Caco-2 (cell line): ENCODE data around the gene ISOC2. TPM values are rescaled to one million over a fixed set of nuclear protein-coding genes. Genes with fewer than 3 reads are reported as not detected.
A peak's percentile ranks its signal among the peaks of the same experiment; 100 is the strongest.
"Not testable (repeated sequence)": the region's sequence is repeated elsewhere in the genome, so short reads cannot be mapped to it uniquely, and the experiment has no call there.

Experiments
- BruUV-seq: library from RNA; stranded (reverse); fragments of 400-500 nt; replicated peaks from 2 replicates; lab custom pipeline; 2021; lab: Mats Ljungman, UMichigan
- CTCF ChIA-PET: fragments of 300-600 bp; sonication (Branson Sonifier 250); formaldehyde crosslinking; loops from one replicate; lab custom pipeline; 2022; ENCODE audit warnings: antibody characterized with exemption; lab: Charles Lee
- POLR2A ChIA-PET: fragments of 300-600 bp; sonication (Branson Sonifier 250); formaldehyde crosslinking; loops from one replicate; lab custom pipeline; 2022; ENCODE audit warnings: antibody characterized with exemption; lab: Charles Lee
- DNase-seq, 2 experiments: peaks; one replicate each; pipeline versions ENCODE4 v3.0.0 to v3.0.0-alpha.2; 2020 to 2022
- H3K27me3 ChIP-seq: replicated peaks from 2 replicates; pipeline ENCODE4 v1.6.0; 2011; ENCODE audit warnings: low read length; ENCODE audit not compliant: control insufficient read depth, insufficient read depth
- H3K36me3 ChIP-seq: 2 replicates; pipeline ENCODE4 v1.5.1; 2011; ENCODE audit warnings: low read length; ENCODE audit not compliant: control insufficient read depth, insufficient read depth
- H3K4me1 ChIP-seq: fragments of 250-450 bp; sonication (Bioruptor Pico); 2 replicates; pipeline ENCODE4 v1.5.1; 2020; ENCODE audit warnings: mild to moderate bottlenecking
- H3K4me3 ChIP-seq: 2 replicates; pipeline ENCODE4 v1.5.1; 2011; ENCODE audit warnings: low read depth, mild to moderate bottlenecking, control low read depth, low read length
- H3K9me3 ChIP-seq: fragments of 250-450 bp; sonication (Bioruptor Pico); 2 replicates; pipeline ENCODE4 v1.5.1; 2020; ENCODE audit warnings: mild to moderate bottlenecking, moderate library complexity
- H3K27ac Mint-ChIP-seq: one replicate; pipeline ENCODE4 v1.8.0; 2022; ENCODE audit warnings: mixed read lengths; ENCODE audit not compliant: unreplicated experiment
- H3K27me3 Mint-ChIP-seq: one replicate; pipeline ENCODE4 v1.8.0; 2022; ENCODE audit warnings: mixed read lengths; ENCODE audit not compliant: insufficient read depth, unreplicated experiment
- H3K36me3 Mint-ChIP-seq: one replicate; pipeline ENCODE4 v1.8.0; 2022; ENCODE audit warnings: mild to moderate bottlenecking, mixed read lengths; ENCODE audit not compliant: insufficient read depth, unreplicated experiment
- H3K4me1 Mint-ChIP-seq: one replicate; pipeline ENCODE4 v1.8.0; 2022; ENCODE audit warnings: low read depth, mixed read lengths; ENCODE audit not compliant: unreplicated experiment
- H3K4me3 Mint-ChIP-seq: one replicate; pipeline ENCODE4 v1.8.0; 2022; ENCODE audit warnings: mild to moderate bottlenecking, moderate library complexity, mixed read lengths; ENCODE audit not compliant: unreplicated experiment
- H3K9me3 Mint-ChIP-seq: one replicate; pipeline ENCODE4 v1.8.0; 2022; ENCODE audit warnings: mixed read lengths; ENCODE audit not compliant: unreplicated experiment
- CTCF ChIP-seq, 2 experiments: fragments of 200-600 bp in 1 of 2; IDR thresholded peaks; 1 replicate in 1 of 2; 2 replicates in 1 of 2; pipeline versions ENCODE4 v1.5.1 to v1.8.0; 2011 to 2022; ENCODE audit warnings: antibody characterized with exemption in 1 of 2, control low read depth in 1 of 2, inconsistent platforms in 1 of 2, low read depth in 1 of 2, low read length in 1 of 2, mild to moderate bottlenecking in 1 of 2, moderate library complexity in 1 of 2; ENCODE audit not compliant: insufficient read depth in 1 of 2, severe bottlenecking in 1 of 2, unreplicated experiment in 1 of 2
- intact Hi-C: fragments of 100-400 bp; cut with micrococcal nuclease; formaldehyde crosslinking; loops from one replicate; pipeline ENCODE4 v1.10.0; 2022; ENCODE audit not compliant: unreplicated experiment
- total RNA-seq: library from RNA; stranded (reverse); gene quantifications from 2 replicates; pipeline ENCODE4 v1.2.3, GENCODE V29; 2022

The ISOC2 gene
- total RNA-seq, 1 experiment from 2014 or later = 40.6 TPM

GRCh38 chr19:55410168-55410567 lies 51.3 kb downstream of the ISOC2 start:
- intact Hi-C loops = no loop called here
- BruUV-seq = no TSS peak
- no peak overlapping the region for H3K27ac Mint-ChIP-seq

DNA sequence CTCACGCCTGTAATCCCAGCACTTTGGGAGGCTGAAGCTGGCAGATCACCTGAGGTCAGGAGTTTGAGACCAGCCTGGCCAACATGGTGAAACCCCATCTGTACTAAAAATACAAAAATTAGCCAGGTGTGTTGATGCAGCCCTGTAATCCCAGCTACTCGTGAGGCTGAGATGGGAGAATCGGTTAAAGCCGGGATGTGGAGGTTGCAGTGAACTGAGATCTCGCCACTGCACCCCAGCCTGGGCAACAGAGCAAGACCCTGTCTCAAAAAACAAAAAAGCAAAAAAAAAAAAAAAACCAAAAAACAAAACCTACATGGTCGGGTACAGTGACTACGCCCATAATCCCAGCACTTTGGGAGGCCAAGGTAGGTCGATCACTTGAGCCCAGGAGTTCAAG lies 52.3 kb downstream of the ISOC2 start:
- Mint-ChIP-seq H3K36me3 (peaks cover 55% of the 10 kb centered on the region), H3K27ac (peak overlapping the region; percentile 69), H3K4me3 (peak overlapping the region; percentile 93), H3K4me1 (peaks cover 14% of the 10 kb centered on the region), H3K9me3 (peaks cover 11% of the 10 kb centered on the region)
- H3K27me3 Mint-ChIP-seq, BruUV-seq, H3K36me3 ChIP-seq, H3K27me3 ChIP-seq, CTCF ChIA-PET, H3K4me3 ChIP-seq, DNase-seq: not testable (repeated sequence)
- Histone ChIP-seq H3K9me3 (peaks cover 13% of the 10 kb centered on the region; the same call in 1 of the 2 replicates), H3K4me1 (peaks cover 18% of the 10 kb centered on the region)
- intact Hi-C loops = loop anchor here (10.0 kb wide), 1 partner anchor 96 kb away; no protein-coding TSS in a partner anchor
- POLR2A ChIA-PET = interaction anchor here (0.7 kb wide), 1 partner anchor 52 kb away, joined by 3 read pairs; the partner anchor contains the start of gene ISOC2

More at GRCh38 chr19:55410168-55410567, 51.3 kb downstream of the ISOC2 start:
- no peaks in the 10 kb centered on the region for H3K27me3 ChIP-seq
- peaks cover 18% of the 10 kb centered on the region for H3K4me1 ChIP-seq
- H3K9me3 Mint-ChIP-seq = peaks cover 11% of the 10 kb centered on the region
- H3K27me3 Mint-ChIP-seq = peaks cover 6% of the 10 kb centered on the region
- CTCF ChIA-PET = no interaction called here
- H3K4me3 ChIP-seq = no peak overlapping the region
- no peak for TF ChIP-seq CTCF (IDR thresholded peaks at IDR 0.05; ENCODE audit: insufficient read depth in 1 of 2, low read depth in 1 of 2, low read length in 1 of 2, severe bottlenecking in 1 of 2, unreplicated experiment in 1 of 2)
- H3K4me1 Mint-ChIP-seq = peaks cover 14% of the 10 kb centered on the region
- DNase-seq = no peak
- H3K36me3 Mint-ChIP-seq = peaks cover 45% of the 10 kb centered on the region
- H3K36me3 ChIP-seq = peaks cover 5% of the 10 kb centered on the region; the same call in 1 of the 2 replicates
- peak overlapping the region; percentile 38 for H3K4me3 Mint-ChIP-seq
- POLR2A ChIA-PET = no interaction called here
- peaks cover 13% of the 10 kb centered on the region; the same call in 1 of the 2 replicates for H3K9me3 ChIP-seq

GRCh38 chr19:55408533-55408872 lies 52.9 kb downstream of the ISOC2 start:
- intact Hi-C loops = loop anchor here (1.0 to 10.0 kb wide), 4 partner anchors 23 to 291 kb away; partner anchors contain the start of genes PPP1R12C, PPP6R1 and RPL28
- BruUV-seq = TSS peak; percentile 87
- H3K27me3 ChIP-seq = no peaks in the 10 kb centered on the region
- TF ChIP-seq CTCF (IDR thresholded peaks at IDR 0.05; ENCODE audit: insufficient read depth in 1 of 2, low read depth in 1 of 2, low read length in 1 of 2, severe bottlenecking in 1 of 2, unreplicated experiment in 1 of 2) = no peak
- H3K4me1 ChIP-seq = peaks cover 18% of the 10 kb centered on the region
- Mint-ChIP-seq H3K9me3 (peaks cover 11% of the 10 kb centered on the region), H3K27me3 (peaks cover 6% of the 10 kb centered on the region), H3K36me3 (peaks cover 62% of the 10 kb centered on the region), H3K4me3 (peak overlapping the region; percentile 93), H3K4me1 (peaks cover 14% of the 10 kb centered on the region), H3K27ac (peak overlapping the region; percentile 99)
- peaks cover 13% of the 10 kb centered on the region; the same call in 1 of the 2 replicates for H3K9me3 ChIP-seq
- peak overlapping the region; percentile 42 for H3K4me3 ChIP-seq
- ChIA-PET POLR2A (interaction anchor here (0.7 to 1.4 kb wide), 2 partner anchors 53 to 191 kb away, joined by 3 to 10 read pairs; partner anchors contain the start of genes FIZ1, ISOC2 and ZNF524), CTCF (no interaction called here)
- no peak for DNase-seq
- peaks cover 5% of the 10 kb centered on the region; the same call in 1 of the 2 replicates for H3K36me3 ChIP-seq
